ENCODE measurements around the gene OR4D2.
"Not testable (repeated sequence)": the region's sequence is repeated elsewhere in the genome, so short reads cannot be mapped to it uniquely, and the experiment has no call there.

OR4D2 gene

DNA sequence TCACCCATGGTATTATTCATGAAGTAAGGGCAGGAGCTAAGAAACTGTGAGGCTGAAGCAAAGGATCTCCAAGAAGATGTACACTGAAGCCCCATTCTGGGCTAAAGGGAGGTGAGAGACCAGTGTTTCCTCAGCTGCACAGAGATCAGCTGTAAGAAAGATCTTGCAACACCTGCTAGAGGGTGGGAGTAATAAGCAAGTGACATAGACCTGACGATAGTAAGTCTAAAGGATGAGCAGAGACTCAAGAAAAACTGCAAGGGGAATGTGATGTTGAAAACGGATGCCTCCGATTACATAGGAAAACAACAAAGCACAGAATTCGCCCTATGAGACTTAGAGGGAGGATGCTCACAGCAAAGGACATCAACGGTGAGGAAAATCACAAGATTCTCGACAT lies at the start of gene OR4D2:
Gene OR4D2, plus strand, starts transcription at position 301 of the 400 bp plus-strand sequence. CDS start 2,674 bp downstream, outside the sequence.
- DNase-seq (ENCODE audit: low spot score): no peak

DNA sequence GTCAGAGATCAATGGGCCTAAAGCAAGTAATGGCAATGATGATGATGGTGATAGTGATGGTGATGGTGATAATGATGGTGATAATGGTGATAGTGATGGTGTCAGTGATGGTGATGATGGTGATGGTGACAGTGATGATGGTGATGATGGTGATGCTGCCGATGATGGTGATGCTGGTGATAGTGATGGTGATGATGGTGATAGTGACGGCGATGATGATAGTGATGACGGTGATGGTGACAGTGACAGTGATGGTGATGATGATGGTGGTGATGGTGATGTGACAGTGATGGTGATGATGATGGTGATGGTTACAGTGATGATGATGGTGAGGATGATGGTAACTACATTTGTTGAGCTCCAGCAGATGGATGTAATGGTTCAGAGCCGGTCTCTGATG lies 49.4 kb upstream of the OR4D2 start:
- no peak for DNase-seq (ENCODE audit: low spot score)

DNA sequence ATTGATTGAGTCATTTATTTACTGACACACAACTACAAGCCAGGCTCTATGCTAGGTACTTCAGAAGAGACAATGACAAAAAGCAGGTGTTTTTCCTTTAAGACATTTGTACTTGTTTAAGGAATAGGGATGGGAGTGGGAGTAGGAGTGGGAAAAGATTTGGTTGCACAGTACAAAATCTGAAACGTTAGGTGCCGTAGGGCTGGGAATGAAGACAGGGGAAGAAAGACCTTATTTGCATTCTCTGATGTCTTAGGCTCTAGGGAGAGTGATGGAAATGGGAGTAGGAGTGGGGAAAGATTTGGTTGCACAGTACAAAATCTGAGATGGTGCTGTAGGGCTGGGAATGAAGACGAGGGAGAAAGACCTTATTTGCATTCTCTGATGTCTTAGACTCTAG lies 47.3 kb upstream of the OR4D2 start:
- no peak for DNase-seq (ENCODE audit: low spot score)

DNA sequence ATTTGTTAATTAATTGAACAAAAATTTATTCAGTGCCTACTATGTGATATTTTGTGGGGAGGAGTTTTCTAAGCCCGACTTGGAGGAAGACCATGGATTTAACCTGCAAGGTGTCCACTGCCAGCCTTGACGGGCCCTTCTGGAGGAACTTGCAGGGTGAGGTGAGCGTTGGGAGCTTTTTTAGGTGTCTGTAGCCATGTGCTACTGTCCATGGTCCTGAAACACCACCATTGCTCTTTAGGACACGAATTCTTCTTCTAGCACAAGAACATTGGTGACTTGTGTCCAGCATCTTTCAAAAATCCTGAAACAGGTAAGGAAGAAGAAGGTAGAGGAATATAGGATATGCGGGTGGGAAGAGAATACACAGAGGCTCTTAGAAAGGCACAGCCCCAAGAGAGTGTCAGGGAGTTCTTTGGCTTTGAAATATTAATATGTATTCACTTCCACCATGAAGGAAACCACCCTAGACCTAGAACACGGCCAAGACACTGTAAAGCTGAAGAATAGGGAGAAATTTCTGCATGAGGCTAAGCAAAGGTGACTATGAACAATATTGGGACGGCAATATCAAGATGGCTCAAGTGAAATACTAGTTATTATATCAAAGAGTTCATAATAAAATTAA lies 46.5 kb upstream of the OR4D2 start:
- DNase-seq (ENCODE audit: low spot score): peak; percentile 58

DNA sequence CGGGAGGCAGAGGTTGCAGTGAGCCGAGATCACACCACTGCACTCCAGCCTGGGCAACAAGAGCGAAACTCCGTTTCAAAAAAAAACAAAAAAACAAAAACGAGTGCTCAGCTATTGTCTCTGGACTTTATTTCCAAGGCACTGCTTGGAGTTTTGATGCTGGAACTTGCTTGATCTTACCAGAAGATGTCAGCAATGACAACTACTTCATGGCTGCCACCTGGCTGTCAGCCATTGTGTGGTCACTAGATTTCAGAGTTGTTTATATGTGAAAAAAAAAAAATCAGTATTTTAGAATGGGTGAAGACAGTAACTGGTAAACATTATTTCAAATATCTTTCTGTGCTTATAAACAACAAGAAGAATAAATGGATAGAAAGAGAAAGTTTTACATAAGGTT lies 44.9 kb upstream of the OR4D2 start:
- DNase-seq (ENCODE audit: low spot score): peak; percentile 29

DNA sequence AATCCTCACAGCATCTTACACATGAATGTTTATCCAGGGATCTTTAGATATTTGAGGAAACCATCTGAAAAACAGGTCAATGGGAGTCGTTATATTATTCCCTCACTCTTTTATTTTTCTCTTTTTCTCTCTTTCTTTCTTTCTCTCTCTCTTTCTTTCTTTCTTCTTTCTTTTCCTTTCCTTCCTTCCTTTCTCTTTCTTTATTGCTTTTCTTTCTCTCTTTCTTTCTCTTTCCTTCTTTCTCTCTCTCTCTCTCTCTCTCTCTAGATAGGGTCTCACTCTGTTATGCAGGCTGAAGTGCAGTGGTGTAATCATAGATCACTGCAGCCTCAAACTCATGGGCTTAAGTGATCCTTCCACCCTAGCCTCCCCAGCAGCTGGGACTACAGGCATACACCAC lies 38.9 kb upstream of the OR4D2 start:
- no peak for DNase-seq (ENCODE audit: low spot score)

DNA sequence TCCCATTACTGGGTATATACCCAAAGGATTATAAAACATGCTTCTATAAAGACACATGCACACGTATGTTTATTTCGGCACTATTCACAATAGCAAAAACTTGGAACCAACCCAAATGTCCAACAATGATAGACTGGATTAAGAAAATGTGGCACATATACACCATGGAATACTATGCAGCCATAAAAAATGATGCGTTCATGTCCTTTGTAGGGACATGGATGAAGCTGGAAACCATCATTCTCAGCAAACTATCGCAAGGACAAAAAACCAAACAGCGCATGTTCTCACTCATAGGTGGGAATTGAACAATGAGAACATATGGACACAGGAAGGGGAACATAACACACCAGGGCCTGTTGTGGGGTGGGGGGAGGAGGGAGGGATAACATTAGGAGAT lies 34.1 kb upstream of the OR4D2 start:
- not testable (repeated sequence) for DNase-seq (ENCODE audit: low spot score)

DNA sequence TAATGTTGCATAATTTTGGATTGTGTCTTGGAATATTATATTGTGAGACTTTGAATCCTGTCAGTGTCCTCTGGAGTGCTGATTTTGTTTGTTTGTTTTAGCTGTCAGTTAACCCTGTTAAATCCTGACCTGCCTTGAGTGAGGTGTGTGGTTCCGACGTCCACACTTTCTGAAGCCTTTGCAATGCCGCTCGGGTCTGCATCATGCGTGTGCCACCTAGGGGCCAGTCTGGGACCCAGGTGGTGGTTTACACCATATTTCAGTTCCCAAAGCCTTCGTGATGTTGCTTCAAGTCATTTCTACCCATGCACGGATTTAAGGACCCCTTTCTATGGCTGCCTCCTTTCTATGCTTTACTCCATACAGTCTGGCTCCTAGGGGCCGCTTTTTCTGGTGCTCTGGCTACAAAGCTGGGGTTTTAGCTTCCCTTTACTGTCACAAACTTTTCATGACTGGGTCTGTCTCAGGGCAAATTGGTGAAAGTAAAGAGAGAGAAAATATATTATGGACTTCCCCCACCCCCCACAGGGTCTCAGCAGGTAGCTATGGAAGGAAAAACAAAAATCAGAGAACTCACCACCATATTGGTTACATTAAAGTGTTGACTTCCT lies 30.0 kb upstream of the OR4D2 start:
- peak; percentile 38 for DNase-seq (ENCODE audit: low spot score)

DNA sequence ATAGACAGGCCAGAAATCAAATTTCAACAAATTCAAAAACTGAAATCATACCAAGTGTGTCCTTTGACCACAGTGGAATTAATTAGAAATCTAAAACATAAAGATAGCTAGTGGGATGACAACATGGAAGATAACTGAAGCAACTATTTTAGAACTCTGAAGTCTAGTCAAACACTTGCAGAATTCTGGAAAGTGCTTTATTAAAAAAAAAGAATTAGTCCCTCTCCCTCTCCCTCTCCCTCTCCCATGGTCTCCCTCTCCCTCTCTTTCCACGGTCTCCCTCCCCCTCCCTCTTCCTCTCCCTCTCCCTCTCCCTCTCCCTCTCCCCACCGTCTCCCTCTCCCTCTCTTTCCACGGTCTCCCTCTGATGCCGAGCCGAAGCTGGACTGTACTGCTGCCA lies 25.3 kb upstream of the OR4D2 start:
- no peak for DNase-seq (ENCODE audit: low spot score)

DNA sequence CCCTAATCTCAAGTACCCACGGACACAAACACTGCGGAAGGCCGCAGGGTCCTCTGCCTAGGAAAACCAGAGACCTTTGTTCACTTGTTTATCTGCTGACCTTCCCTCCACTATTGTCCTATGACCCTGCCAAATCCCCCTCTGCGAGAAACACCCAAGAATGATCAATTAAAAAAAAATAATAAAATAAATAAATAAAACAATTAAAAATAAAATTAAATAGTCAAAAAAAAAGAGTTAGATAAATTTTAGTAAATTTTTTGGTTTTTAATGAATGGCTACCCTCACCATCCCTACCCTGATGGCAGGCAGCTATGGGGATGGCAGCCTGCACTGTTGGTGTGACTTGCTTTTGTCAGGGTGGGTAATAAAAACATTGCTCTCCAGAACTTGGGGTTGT lies 23.4 kb upstream of the OR4D2 start:
- not testable (repeated sequence) for DNase-seq (ENCODE audit: low spot score)

DNA sequence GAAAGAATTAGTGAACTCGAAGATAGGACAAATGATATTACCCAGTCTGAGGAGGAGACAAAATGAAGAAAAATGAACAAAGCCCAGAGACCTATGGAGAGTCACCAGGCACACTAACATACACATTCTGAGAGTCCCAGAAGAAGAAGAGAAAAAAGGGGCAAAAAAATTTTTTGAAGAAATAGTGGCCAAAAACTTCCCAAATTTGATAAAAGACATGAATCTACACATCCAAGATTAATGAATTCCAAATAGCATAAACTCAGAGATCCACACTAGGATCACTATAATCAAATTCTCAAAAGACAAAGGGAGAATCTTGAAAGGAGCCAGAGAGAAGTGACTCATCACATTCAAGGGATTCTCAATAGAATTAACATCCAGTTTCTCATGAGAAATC lies 22.0 kb upstream of the OR4D2 start:
- DNase-seq (ENCODE audit: low spot score): no peak

DNA sequence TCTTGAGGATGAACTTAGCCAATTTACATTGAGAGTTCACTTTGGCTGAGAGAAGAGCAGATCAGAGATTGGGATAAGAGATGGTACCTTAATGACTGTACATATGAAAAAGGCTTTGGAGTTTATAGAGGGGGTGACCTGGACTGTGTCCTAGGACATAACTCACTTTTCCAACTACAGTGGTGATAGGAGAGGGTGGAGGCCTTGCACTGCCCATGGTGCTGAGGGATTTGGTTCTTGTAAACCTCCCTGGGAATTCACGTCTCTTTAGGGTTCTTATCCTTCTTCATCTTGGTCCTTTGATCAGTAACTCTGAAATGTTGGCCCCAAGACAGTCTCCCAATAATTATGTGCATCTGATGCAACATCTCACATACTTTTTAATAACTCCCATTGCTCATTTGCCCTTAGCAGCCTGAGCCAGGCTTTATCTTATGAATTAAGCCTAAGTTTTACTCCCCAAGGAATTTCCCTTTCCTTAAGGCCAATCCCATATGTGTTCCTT lies 18.8 kb upstream of the OR4D2 start, which contains the start of gene OR4D1:
Gene OR4D1, plus strand, starts transcription at position 455 of the 505 bp plus-strand sequence. CDS start 6,770 bp downstream, outside the sequence.
- DNase-seq (ENCODE audit: low spot score): no peak

DNA sequence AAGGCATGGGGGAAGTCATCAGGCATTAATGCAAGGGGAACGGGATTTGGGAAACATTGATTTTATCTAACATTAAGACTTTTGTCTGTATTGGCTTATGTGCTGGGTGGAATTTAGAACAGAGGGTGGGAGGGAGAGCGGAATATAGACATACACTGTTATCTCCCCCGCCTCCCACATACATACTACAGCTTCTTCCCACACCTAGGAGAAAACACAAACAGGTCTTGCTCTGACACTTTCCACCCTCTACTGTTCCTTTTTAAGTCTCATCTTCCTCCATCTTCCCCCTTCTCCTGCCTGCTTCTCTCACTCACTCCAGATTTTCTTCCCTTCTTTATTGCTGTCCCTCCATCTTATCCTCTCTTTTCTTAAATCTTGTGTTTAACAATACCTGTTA lies 18.2 kb upstream of the OR4D2 start:
- no peak for DNase-seq (ENCODE audit: low spot score)

DNA sequence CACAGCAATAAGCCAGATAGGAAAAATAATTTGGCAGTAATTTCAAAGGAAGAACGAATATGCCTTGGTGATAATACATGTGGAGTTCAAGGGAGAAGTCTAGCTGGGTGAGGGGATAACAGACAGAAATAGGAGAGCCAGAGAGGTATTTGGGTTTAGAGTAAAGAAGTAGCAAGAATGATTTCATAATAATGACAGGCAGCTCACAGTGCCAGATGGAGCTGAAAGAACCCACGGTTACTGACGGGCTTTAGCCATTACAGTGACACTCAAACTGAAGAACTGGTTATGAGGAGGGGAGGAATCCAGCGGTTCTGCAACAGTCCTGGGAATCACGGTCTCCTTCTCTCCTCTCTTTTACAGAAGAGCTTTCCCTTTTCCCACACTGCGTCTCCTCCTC lies 16.4 kb upstream of the OR4D2 start:
- DNase-seq (ENCODE audit: low spot score): no peak

DNA sequence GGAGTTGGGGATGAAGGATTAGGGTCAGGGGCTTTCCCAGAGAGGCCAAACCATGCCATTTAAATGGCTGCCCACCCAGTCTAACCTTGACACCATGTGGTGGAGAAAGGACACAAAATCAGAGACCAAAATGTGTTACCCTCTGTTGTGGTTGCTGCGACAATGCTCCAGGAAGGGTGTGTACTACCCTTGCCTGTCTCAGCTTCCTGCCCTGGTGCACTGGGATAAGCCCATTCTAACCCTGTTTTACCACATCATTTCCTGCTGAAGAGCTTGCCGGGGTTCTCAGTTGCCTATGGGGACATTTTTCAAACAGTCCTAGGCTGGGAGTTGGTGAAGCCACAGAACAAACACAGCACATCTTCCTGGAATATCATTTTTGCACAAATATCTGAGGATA lies 13.7 kb upstream of the OR4D2 start:
- no peak for DNase-seq (ENCODE audit: low spot score)

DNA sequence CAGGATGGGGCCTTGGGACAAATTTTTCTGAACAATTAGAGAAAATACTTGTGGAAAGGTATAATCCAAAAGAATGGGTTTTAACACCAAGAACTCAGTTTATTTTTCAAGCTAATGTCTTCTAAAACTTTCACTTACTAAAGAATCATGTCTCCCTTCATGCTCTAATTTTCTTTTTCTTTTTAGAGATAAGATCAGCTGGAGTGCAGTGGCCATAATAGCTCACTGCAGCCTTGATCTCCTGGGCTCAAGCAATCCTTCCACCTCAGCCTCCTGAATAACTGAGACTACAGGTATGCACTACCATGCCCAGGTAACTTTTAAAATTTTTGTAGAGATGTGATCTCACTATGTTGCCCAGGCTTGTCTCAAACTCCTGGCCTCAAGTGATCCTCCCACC lies 13.1 kb upstream of the OR4D2 start:
- DNase-seq (ENCODE audit: low spot score): no peak

DNA sequence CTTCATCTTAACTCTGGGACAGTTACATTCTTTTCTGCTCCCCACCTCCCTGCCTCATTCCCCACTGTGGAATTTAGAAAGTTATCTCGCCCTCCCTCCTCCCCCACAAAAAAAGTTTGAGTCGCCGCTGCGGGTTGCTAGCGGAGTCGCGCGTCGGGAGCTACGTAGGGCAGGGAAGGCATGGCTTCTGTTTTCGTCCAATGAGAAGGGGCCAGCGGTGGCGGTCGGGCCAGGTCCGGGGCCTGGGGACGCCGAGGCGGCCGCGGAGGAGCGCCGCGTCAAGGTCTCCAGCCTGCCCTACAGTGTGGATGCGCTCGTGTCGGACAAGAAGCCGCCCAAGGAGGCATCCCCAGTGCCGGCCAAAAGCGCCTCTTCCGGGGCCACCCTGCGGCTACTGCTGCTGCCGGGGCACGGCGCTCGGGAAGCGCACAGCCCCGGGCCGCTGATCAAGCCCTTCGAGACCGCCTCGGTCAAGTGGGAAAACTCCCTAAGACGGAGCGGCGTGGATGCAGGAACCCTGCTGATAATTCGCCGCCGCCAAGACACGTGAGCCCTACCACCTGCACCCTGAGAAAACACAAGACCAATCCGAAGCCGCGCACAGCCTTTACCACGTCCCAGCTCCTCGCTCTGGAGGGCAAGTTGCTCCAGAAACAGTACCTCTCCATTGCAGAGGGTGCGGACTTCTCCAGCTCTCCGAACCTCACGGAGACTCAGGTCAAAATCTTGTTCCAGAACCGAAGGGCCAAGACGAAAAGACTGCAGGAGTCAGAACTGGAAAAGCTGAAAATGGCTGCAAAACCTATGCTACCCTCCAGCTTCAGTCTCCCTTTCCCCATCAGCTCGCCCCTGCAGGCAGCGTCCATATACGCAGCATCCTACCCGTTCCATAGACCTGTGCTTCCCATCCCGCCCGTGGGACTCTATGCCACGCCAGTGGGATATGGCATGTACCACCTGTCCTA lies 9.7 kb upstream of the OR4D2 start:
- DNase-seq (ENCODE audit: low spot score): no peak

DNA sequence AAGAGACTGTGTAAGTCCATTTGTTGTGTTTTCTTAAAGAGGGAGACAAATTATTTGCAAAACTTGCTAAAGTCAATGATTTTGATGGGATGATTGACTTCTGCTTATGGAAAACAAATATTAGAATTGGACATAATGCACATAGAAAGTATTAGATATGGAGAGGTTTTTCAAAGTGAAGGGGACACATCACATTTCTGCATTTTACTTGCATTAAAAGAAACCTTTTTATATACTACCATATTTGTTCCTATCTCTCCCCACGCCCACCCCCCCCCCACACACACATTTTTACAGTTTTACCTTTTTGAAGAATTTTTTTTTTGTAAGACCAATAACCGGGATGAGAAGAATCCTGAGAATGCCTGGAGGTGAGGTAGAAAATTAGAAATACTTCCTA lies 8.6 kb upstream of the OR4D2 start:
- no peak for DNase-seq (ENCODE audit: low spot score)

DNA sequence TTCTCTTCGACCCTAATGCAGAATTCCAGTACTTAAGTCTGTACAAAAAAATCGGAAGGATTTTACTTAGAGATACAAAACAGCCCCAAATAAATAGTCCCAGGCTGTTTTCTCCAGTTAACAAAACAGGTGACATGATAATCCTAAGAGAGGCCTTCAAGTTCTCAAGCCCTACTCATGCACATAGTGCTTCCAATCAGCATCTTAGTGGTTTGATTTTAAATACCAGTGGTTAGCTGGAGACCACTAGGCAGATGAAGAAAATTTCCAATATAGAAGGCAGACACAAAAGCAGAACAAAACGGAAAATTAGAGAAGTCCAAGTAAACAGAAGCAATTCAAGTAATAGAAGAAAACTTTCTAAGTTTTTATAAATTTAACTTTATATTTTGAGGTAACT lies 5.2 kb upstream of the OR4D2 start:
- DNase-seq (ENCODE audit: low spot score): no peak

DNA sequence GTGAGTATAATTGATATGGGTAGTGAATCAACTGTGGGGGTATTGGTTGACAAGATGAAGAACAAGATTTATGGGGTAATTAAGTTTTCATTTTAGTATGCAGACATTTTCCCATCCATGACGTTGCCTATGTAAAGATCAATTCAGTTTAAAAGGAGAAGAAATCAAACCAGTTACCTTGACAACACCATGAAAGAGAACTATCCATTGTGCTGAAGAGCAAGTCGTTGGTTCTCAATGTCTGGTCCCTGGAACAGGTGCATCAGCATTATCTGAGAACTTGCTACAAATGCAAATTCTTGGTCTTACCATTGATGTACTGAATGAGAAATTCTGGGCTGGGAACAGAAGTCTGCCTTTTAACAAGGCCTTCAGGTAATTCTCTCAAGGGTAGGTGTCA lies 801 bp upstream of the OR4D2 start:
- no peak for DNase-seq (ENCODE audit: low spot score)

DNA sequence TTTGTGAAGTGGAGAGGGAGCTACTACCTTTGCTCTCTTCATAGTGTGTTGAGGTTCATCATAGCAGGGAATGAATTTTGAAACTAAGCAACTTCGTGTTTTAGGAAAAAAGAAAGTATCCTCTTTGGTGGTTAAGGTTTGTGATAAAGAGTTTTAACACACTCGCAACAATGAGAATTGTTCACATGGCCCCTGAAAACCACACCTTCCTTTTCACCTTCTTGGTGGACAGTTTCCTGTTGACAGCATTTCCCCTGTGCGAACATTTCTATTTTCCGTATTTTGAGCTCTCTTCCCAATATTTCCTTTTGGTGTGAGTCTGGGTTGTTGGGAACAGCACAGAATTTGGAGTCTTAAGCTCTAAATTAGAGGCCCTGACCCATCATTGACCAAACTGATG lies 3.8 kb downstream of the OR4D2 start:
- no peak for DNase-seq (ENCODE audit: low spot score)

DNA sequence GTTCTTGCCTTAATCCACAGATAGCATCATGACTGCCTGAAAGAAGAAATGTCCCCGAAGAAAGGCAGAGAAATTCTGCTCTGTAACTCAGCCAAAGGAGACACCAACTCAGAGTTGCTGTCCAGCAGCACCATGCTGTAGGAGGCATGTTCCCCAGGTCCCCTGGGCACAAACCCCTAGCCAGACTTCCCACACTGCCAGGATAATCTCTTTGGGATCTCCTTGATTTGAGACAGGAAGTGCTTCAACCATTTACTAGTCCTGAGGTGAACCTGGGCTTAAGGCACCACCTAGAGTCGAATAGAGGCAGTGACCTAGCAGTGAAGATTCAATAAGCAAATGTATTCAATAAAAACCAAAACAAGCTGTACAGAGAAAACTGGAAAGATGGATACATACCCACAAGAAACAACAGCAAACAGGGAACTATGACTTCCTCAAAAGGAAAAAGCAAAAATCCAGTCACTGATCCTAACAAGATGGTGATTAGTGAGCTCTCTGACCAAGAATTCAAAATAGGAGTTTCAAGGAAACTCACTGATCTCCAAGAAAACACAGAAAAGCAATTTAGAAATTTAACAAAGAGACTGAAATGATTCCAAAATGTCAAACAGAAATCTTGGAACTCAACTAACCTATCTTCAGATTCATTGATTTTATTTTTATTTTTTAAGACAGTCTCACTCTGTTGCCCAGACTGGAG lies 5.7 kb downstream of the OR4D2 start:
- DNase-seq (ENCODE audit: low spot score): peak; percentile 20
